OCI-LY3 (cell line): ENCODE data around the gene CDKN2D.

Experiments used
- H2AFZ ChIP-seq: fragments of 200-600, 300-600 bp; shearing (Covaris generic); 2 replicates; pipeline ENCODE4 v1.6.0; 2014; ENCODE audit warnings: antibody characterized with exemption, low read depth, low read length
- H3K27ac ChIP-seq: fragments of 200-600, 300-600 bp; sonication (generic); 2 replicates; pipeline ENCODE4 v1.5.1; 2014; ENCODE audit warnings: mild to moderate bottlenecking, low read length, moderate library complexity, mixed read lengths
- H3K27me3 ChIP-seq: fragments of 200-600, 300-600 bp; sonication (generic); 2 replicates; pipeline ENCODE4 v1.6.1; 2014; ENCODE audit warnings: low read depth, low read length, mixed read lengths
- H3K36me3 ChIP-seq: fragments of 200-600, 300-600 bp; sonication (generic); replicated peaks from 2 replicates; pipeline ENCODE3; 2014; ENCODE audit warnings: low read depth, low read length, mixed read lengths
- H3K4me1 ChIP-seq: fragments of 300-600, 200-600 bp; sonication (generic); 2 replicates; pipeline ENCODE4 v1.6.1; 2014; ENCODE audit warnings: low read length, mixed read lengths
- H3K4me2 ChIP-seq: fragments of 200-600, 300-600 bp; sonication (generic); 2 replicates; pipeline ENCODE4 v1.6.1; 2014; ENCODE audit warnings: low read length, mixed read lengths
- H3K4me3 ChIP-seq: fragments of 300-600, 200-600 bp; sonication (generic); 2 replicates; pipeline ENCODE4 v1.5.1; 2014; ENCODE audit warnings: antibody characterized with exemption, mild to moderate bottlenecking, low read length, moderate library complexity
- H3K79me2 ChIP-seq: fragments of 300-600, 200-600 bp; shearing (Covaris generic); 2 replicates; pipeline ENCODE4 v1.6.1; 2014; ENCODE audit warnings: mild to moderate bottlenecking, low read length, mixed read lengths
- H3K9ac ChIP-seq: fragments of 300-600, 200-600 bp; shearing (Covaris generic); 2 replicates; pipeline ENCODE4 v1.6.0; 2014; ENCODE audit warnings: mild to moderate bottlenecking, low read length, moderate library complexity
- H3K9me3 ChIP-seq: fragments of 200-600, 300-600 bp; shearing (Covaris generic); 2 replicates; pipeline ENCODE4 v1.6.1; 2014; ENCODE audit warnings: low read length, mixed read lengths; ENCODE audit not compliant: insufficient read depth
- H4K20me1 ChIP-seq: fragments of 200-600, 300-600 bp; sonication (generic); 2 replicates; pipeline ENCODE4 v1.6.1; 2016; ENCODE audit warnings: low read length, mixed read lengths; ENCODE audit not compliant: insufficient read depth
- EZH2phosphoT487 ChIP-seq: fragments of 200-600 bp; shearing (Covaris generic); IDR thresholded peaks from 2 replicates; pipeline ENCODE4 v1.6.1; 2018; ENCODE audit warnings: antibody characterized with exemption, mixed run types, low read depth
- TF ChIP-seq, protein P1 (sequence below): fragments of 200-600, 300-600 bp; sonication (generic); IDR thresholded peaks from 2 replicates; pipeline ENCODE4 v1.5.1; 2014; ENCODE audit warnings: antibody characterized with exemption, low read length, low read depth

CDKN2D gene

DNA sequence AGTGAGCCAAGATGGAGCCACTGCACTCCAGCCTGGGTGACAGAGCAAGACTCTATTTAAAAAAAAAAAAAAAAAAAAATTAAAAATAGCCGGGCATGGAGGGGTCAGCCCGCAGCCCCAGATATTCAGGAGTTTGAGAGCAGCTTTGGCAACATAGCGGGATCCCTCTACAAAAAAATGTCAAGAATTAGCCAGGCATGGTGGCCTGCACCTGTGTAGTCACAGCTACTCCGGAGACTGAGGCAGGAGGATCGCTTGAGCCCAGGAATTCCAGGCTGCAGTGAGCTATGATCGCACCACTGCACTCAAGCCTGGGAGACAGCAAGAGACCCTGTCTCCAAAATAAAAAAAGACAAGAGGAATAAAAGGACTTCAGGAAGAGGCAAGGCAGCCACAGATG lies 17.6 kb upstream of the CDKN2D start:
- TF ChIP-seq, protein P1, sequence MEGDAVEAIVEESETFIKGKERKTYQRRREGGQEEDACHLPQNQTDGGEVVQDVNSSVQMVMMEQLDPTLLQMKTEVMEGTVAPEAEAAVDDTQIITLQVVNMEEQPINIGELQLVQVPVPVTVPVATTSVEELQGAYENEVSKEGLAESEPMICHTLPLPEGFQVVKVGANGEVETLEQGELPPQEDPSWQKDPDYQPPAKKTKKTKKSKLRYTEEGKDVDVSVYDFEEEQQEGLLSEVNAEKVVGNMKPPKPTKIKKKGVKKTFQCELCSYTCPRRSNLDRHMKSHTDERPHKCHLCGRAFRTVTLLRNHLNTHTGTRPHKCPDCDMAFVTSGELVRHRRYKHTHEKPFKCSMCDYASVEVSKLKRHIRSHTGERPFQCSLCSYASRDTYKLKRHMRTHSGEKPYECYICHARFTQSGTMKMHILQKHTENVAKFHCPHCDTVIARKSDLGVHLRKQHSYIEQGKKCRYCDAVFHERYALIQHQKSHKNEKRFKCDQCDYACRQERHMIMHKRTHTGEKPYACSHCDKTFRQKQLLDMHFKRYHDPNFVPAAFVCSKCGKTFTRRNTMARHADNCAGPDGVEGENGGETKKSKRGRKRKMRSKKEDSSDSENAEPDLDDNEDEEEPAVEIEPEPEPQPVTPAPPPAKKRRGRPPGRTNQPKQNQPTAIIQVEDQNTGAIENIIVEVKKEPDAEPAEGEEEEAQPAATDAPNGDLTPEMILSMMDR, result no peak
- TF ChIP-seq EZH2phosphoT487, result no peak
- Histone ChIP-seq H2AFZ (no peak overlapping the region), H3K4me2 (no peak overlapping the region), H3K4me1 (no peaks in the 10 kb centered on the region; the same call in 1 of the 2 replicates), H3K27ac (no peak overlapping the region), H3K4me3 (no peak overlapping the region), H3K36me3 (no peaks in the 10 kb centered on the region), H3K27me3 (peaks cover 10% of the 10 kb centered on the region; the same call in 1 of the 2 replicates), H3K9me3 (no peaks in the 10 kb centered on the region), H3K9ac (no peak overlapping the region), H4K20me1 (no peaks in the 10 kb centered on the region), H3K79me2 (no peaks in the 10 kb centered on the region)

DNA sequence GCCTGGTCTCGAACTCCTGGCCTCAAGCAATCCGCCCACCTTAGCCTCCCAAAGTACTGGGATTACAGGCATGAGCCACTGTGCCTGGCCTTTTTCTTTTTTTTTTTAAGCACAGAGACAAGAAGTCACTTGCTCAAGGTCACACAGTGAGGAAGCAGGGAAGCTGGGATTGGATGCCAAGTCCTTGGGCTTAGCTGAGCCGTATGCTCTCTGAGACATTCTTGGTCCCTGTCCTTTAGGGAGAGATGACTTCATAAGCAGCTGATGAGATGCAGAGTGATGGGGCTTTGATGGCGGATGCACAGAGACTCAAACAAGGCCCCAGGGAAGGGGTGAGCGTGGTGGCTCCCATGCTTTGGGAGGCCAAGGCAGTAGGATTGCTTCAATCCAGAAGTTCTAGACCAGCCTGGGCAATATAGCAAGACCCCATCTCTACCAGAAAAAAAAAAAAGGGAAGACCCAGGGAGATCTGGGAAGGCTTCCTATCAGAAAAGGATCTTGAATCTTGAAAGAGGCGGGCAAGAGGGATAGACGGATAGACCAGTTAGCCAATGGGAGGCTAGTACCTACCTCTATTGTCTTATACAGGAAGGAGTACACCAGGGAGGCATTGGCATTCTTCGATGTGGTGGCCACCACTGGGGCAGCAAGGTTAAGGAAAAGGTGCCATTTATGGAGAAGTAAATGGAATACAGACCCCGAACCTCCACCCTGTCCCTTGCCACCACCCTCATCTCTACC lies 14.4 kb upstream of the CDKN2D start:
- H3K27me3 ChIP-seq, result peaks cover 10% of the 10 kb centered on the region; the same call in 1 of the 2 replicates
- H3K4me3 ChIP-seq, result no peak overlapping the region
- no peak overlapping the region for H3K4me2 ChIP-seq
- no peaks in the 10 kb centered on the region for H3K79me2 ChIP-seq
- no peak overlapping the region for H2AFZ ChIP-seq
- H3K4me1 ChIP-seq, result no peaks in the 10 kb centered on the region; the same call in 1 of the 2 replicates
- no peak overlapping the region for H3K9ac ChIP-seq
- H3K36me3 ChIP-seq, result no peaks in the 10 kb centered on the region
- no peak overlapping the region for H3K27ac ChIP-seq
- H3K9me3 ChIP-seq, result no peaks in the 10 kb centered on the region
- TF ChIP-seq EZH2phosphoT487, result no peak
- TF ChIP-seq, protein P1, result no peak
- H4K20me1 ChIP-seq, result no peaks in the 10 kb centered on the region

DNA sequence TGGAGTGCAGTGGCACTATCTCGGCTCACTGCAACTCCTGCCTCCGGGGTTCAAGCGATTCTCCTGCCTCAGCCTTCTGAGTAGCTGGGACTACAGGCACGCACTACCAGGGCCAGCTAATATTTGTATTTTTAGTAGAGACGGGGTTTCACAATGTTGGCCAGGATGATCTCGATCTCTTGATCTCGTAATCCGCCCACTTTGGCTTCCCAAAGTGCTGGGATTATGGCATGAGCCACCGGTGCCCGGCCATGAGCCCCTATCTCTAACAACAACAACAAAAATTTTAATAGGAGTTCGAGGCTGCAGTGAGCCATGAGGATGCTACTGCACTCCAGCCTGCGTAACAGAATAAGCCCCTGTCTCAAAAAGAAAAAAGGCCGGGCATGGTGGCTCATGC lies 13.3 kb upstream of the CDKN2D start:
- Histone ChIP-seq H3K79me2 (no peaks in the 10 kb centered on the region), H3K4me1 (no peaks in the 10 kb centered on the region; the same call in 1 of the 2 replicates), H3K9ac (no peak overlapping the region), H3K27ac (no peak overlapping the region), H3K4me3 (no peak overlapping the region), H3K4me2 (no peak overlapping the region), H3K9me3 (no peaks in the 10 kb centered on the region), H3K27me3 (peaks cover 10% of the 10 kb centered on the region; the same call in 1 of the 2 replicates), H3K36me3 (no peaks in the 10 kb centered on the region), H4K20me1 (no peaks in the 10 kb centered on the region), H2AFZ (no peak overlapping the region)
- no peak for TF ChIP-seq EZH2phosphoT487
- TF ChIP-seq, protein P1, result no peak

DNA sequence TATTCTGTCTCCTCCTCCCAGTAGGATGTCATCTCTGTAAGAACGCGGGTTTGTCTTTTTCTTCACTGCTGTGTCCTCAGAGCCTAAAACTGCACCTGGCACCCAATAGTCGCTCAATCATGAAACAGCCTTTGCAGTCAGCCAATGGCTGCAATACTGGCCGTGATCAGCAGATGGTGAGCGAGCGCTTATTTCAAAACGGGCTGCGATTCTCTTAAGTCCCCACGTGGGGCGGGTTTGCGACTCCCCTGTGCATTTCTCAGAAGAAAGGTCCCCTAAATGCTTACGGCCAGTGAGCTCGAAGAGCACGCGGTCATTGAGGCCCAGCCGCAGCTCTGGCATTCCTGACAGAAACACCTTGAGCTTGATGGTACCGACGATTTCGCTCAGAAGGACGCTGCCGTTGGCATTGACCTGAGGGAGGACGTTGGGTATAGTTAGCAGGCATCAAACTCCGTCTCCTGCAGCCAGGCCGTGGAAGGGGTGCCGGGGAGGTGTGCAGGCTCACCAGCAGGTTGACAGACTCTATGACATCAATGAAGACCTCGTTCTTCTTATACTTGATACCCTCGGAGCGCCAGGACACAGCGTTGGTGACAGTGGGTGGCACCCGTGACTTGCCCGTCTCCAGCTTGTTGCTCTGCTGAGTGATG lies 12.3 kb upstream of the CDKN2D start:
- TF ChIP-seq EZH2phosphoT487, result no peak
- TF ChIP-seq, protein P1, result peak; percentile 99
- Histone ChIP-seq H3K4me1 (no peaks in the 10 kb centered on the region; the same call in 1 of the 2 replicates), H3K9me3 (no peaks in the 10 kb centered on the region), H3K9ac (peak overlapping the region; percentile 7; the same call in 1 of the 2 replicates), H2AFZ (peak overlapping the region; percentile 76), H4K20me1 (no peaks in the 10 kb centered on the region), H3K27me3 (peaks cover 10% of the 10 kb centered on the region; the same call in 1 of the 2 replicates), H3K4me3 (peak overlapping the region; percentile 69), H3K36me3 (no peaks in the 10 kb centered on the region), H3K4me2 (peak overlapping the region; percentile 84), H3K79me2 (no peaks in the 10 kb centered on the region), H3K27ac (no peak overlapping the region)
